Activated CD4-positive, alpha-beta T cell treated with anti-CD3 and anti-CD28 coated beads, Interleukin-2, amount 50 U/mL, for 48 hours (primary cell): ENCODE results near the gene C11orf65.
A peak's percentile ranks its signal among the peaks of the same experiment; 100 is the strongest.

Experiments
- DNase-seq, 2 experiments: peaks; one replicate each; pipeline ENCODE4 v3.0.0-alpha.2; 2020

The C11orf65 gene

GRCh38 chr11:108467091-108467823 lies at the start of gene C11orf65:
TSS of gene C11orf65 (minus strand) at chr11:108467529. CDS start at chr11:108461559, 5,970 bp downstream.
- peak; percentile 95 to 97 for DNase-seq

GRCh38 chr11:108516125-108516524 lies 48.8 kb upstream of the C11orf65 start:
- no peak for DNase-seq

GRCh38 chr11:108512708-108513107 lies 45.4 kb upstream of the C11orf65 start:
- no peak for DNase-seq

- no peak for DNase-seq
Observed at GRCh38 chr11:108511851-108512474, 44.6 kb upstream of the C11orf65 start.

- DNase-seq, result no peak
Observed at GRCh38 chr11:108508653-108509593, 41.6 kb upstream of the C11orf65 start.

- no peak for DNase-seq
Observed at GRCh38 chr11:108501396-108501795, 34.1 kb upstream of the C11orf65 start.

GRCh38 chr11:108500721-108501120 lies 33.4 kb upstream of the C11orf65 start:
- DNase-seq, result no peak

- DNase-seq, result no peak
Observed at GRCh38 chr11:108500169-108500568, 32.8 kb upstream of the C11orf65 start.

- DNase-seq, result no peak
Observed at GRCh38 chr11:108498816-108499408, 31.6 kb upstream of the C11orf65 start.

- DNase-seq, result peak; percentile 47 to 56
Observed at GRCh38 chr11:108498046-108498815, 30.9 kb upstream of the C11orf65 start, which contains the start of gene POGLUT3. TSS of gene POGLUT3 (minus strand) at chr11:108498384. CDS start at chr11:108498366, 18 bp downstream.

- peak; percentile 75 to 80 for DNase-seq
Observed at GRCh38 chr11:108497317-108498045, 30.2 kb upstream of the C11orf65 start.

GRCh38 chr11:108496643-108497256 lies 29.4 kb upstream of the C11orf65 start:
- no peak for DNase-seq

GRCh38 chr11:108495326-108495725 lies 28.0 kb upstream of the C11orf65 start:
- DNase-seq, result no peak

- no peak for DNase-seq
Observed at GRCh38 chr11:108494182-108494581, 26.9 kb upstream of the C11orf65 start.

- no peak for DNase-seq
Observed at GRCh38 chr11:108491936-108492335, 24.6 kb upstream of the C11orf65 start.

GRCh38 chr11:108486828-108487227 lies 19.5 kb upstream of the C11orf65 start:
- DNase-seq, result no peak

- no peak for DNase-seq
Observed at GRCh38 chr11:108486331-108486730, 19.0 kb upstream of the C11orf65 start.

GRCh38 chr11:108483163-108483562 lies 15.8 kb upstream of the C11orf65 start:
- no peak for DNase-seq

- no peak for DNase-seq
Observed at GRCh38 chr11:108474664-108475463, 7.5 kb upstream of the C11orf65 start.

- no peak for DNase-seq
Observed at GRCh38 chr11:108472681-108473080, 5.4 kb upstream of the C11orf65 start.
